ENCODE data around the gene CACNA2D4.

DNA sequence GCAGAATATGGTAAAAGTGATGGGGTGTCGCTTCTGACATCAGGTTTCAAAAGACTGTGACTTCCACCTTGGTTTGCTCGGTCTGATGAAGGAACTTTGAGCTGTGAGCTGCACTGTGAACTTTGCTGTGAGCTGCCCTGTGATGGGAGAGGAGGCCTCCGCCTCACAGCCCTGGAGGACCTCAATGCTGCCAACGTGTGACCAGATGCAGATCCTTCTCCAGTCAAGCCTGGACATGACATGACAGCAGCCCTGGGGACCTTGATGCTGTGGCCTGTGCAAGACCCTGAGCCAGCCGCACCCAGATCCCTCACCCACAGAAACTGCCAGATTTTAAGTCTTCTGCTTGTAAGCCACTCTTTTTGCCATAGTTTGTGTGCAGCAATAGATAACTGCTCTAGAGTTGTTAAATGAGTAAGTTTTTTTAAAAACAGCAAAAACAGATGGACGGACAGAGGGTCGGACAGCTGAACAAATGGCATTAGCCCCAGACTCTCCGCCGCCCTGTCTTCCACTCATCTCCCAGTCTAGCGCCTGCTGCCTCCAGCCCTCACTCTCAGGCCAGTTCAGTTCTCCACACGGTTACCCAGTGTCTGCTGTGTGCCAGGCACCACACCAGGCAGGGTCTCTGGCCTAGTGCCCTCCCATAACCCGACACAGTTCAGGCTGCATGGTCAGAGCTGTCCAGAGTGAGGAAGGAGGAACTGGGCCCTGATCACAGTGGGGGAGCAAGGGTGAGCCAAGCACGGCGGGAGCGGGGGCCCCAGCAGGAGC is 111.2 kb downstream of the CACNA2D4 start:
- no peak for TF ChIP-seq NFRKB (IDR thresholded peaks at IDR 0.05)
- no peak for TF ChIP-seq FOXK2 (IDR thresholded peaks at IDR 0.05)
- no peak for TF ChIP-seq SP1 (IDR thresholded peaks at IDR 0.05)
- TF ChIP-seq FOXA1 (IDR thresholded peaks at IDR 0.05), result no peak
- TF ChIP-seq TARDBP (IDR thresholded peaks at IDR 0.05), result no peak
- no peak for TF ChIP-seq HDGF (IDR thresholded peaks at IDR 0.05; ENCODE audit: borderline replicate concordance)
- TF ChIP-seq BHLHE40 (IDR thresholded peaks at IDR 0.05; ENCODE audit: borderline replicate concordance), result no peak
- no peak for TF ChIP-seq PKNOX1 (IDR thresholded peaks at IDR 0.05)

All from HEK293T (cell line).